K562 (cell line): ENCODE measurements around the gene PIK3R1. TPM values are rescaled to one million over a fixed set of nuclear protein-coding genes. Genes with fewer than 3 reads are reported as not detected.
A peak's percentile ranks its signal among the peaks of the same experiment; 100 is the strongest.

Experiments
- ATAC-seq: fragments of 200-7000 bp; cut with Tn5 transposase; 3 replicates; pipeline ENCODE4 v1.9.1; 2020; ENCODE audit warnings: moderate library complexity
- BruUV-seq: library from RNA; stranded (reverse); fragments of 400-500 nt; replicated peaks from 2 replicates; lab custom pipeline; 2021; lab: Mats Ljungman, UMichigan
- CTCF ChIA-PET: fragments of 300-600 bp; formaldehyde crosslinking; extraction: SDS; loops from one replicate; lab custom pipeline; 2021; ENCODE audit warnings: low intra/inter-chr PET ratio; lab: Yijun Ruan, JAX
- POLR2A ChIA-PET: fragments of 300-600, 350-650 bp; sonication (Branson Sonifier 250); formaldehyde crosslinking; extraction: SDS; loops from one replicate; lab custom pipeline; 2021; ENCODE audit warnings: antibody characterized with exemption, inconsistent platforms; lab: Yijun Ruan, JAX
- DNase-seq, 4 experiments: peaks; one replicate each; pipeline versions ENCODE4 v3.0.0 to v3.0.0-alpha.2; 2011 to 2018; ENCODE audit warnings: low spot score in 3 of 4, mixed read lengths in 3 of 4; ENCODE audit errors: extremely low read depth in 1 of 4
- FAIRE-seq: peaks from 2 replicates; lab custom pipeline; 2011; peaks lifted over from hg19 to GRCh38; lab: Jason Lieb, UNC
- H2AFZ ChIP-seq: 2 replicates; pipeline ENCODE4 v1.6.0; 2011; ENCODE audit warnings: low read depth, low read length, control low read depth, inconsistent platforms
- H3K27ac ChIP-seq: fragments of 200-600 bp; 3 replicates; pipeline ENCODE4 v1.8.0; 2011; ENCODE audit warnings: low read depth, mild to moderate bottlenecking, control low read depth, inconsistent platforms, low read length, moderate library complexity, mixed read lengths; ENCODE audit errors: extremely low read depth
- H3K27me3 ChIP-seq, 2 experiments: fragments of 300-600 bp in 1 of 2; 2 replicates in 1 of 2; 3 replicates in 1 of 2; pipeline versions ENCODE4 v1.6.0 to v1.8.0; 2011; ENCODE audit warnings: inconsistent platforms in 2 of 2, low read length in 2 of 2, mild to moderate bottlenecking in 1 of 2, mixed read lengths in 1 of 2, moderate library complexity in 1 of 2; ENCODE audit not compliant: control insufficient read depth in 2 of 2, insufficient read depth in 2 of 2
- H3K36me3 ChIP-seq: fragments of 300-600 bp; 3 replicates; pipeline ENCODE4 v1.8.0; 2011; ENCODE audit warnings: mild to moderate bottlenecking, low read length, inconsistent platforms; ENCODE audit not compliant: control insufficient read depth, insufficient read depth
- H3K4me1 ChIP-seq, 2 experiments: fragments of 200-600 bp in 1 of 2; replicated peaks in 1 of 2; 2 replicates in 1 of 2; 3 replicates in 1 of 2; pipeline versions ENCODE4 v1.5.1 to v1.8.0; 2011; ENCODE audit warnings: inconsistent platforms in 2 of 2, low read length in 2 of 2, mild to moderate bottlenecking in 1 of 2, mixed read lengths in 1 of 2, moderate library complexity in 1 of 2; ENCODE audit not compliant: control insufficient read depth in 2 of 2, insufficient read depth in 2 of 2
- H3K4me2 ChIP-seq: 2 replicates; pipeline ENCODE4 v1.6.1; 2011; ENCODE audit warnings: low read length, control low read depth, inconsistent platforms, mixed read lengths; ENCODE audit not compliant: insufficient read depth
- H3K4me3 ChIP-seq: fragments of 200-600 bp; sonication (generic), shearing (Covaris generic); 2 replicates; pipeline ENCODE4 v1.5.1; 2016; ENCODE audit warnings: control low read depth, inconsistent platforms
- H3K79me2 ChIP-seq: fragments of 200-600 bp; 3 replicates; pipeline ENCODE4 v1.8.0; 2011; ENCODE audit warnings: low read length, inconsistent platforms; ENCODE audit not compliant: control insufficient read depth, insufficient read depth
- H3K9ac ChIP-seq, 2 experiments: 2 replicates each; pipeline versions ENCODE4 v1.6.0 to v1.6.1; 2011; ENCODE audit warnings: low read depth in 2 of 2, low read length in 2 of 2, control low read depth in 1 of 2, inconsistent platforms in 1 of 2, mild to moderate bottlenecking in 1 of 2, mixed read lengths in 1 of 2; ENCODE audit not compliant: insufficient read depth in 1 of 2
- H3K9me1 ChIP-seq: one replicate; pipeline ENCODE4 v1.6.0; 2011; ENCODE audit warnings: inconsistent platforms, mild to moderate bottlenecking, low read length, moderate library complexity; ENCODE audit not compliant: control insufficient read depth, insufficient read depth
- H3K9me3 ChIP-seq: replicated peaks from 2 replicates; pipeline ENCODE4 v1.5.1; 2011; ENCODE audit warnings: low read depth, low read length, inconsistent platforms; ENCODE audit not compliant: control insufficient read depth, insufficient read depth
- H4K20me1 ChIP-seq: replicated peaks from 2 replicates; pipeline ENCODE4 v1.6.1; 2011; ENCODE audit warnings: low read length, inconsistent platforms, mixed read lengths; ENCODE audit not compliant: control insufficient read depth, insufficient read depth
- CBFA2T2 ChIP-seq: fragments of 450-650 bp; conservative IDR thresholded peaks from 2 replicates; pipeline ENCODE4 v1.6.1; 2017; ENCODE audit warnings: mild to moderate bottlenecking
- HIVEP1 ChIP-seq: fragments of 250-450 bp; sonication (Bioruptor Pico); IDR thresholded peaks from 2 replicates; pipeline ENCODE4 v1.4.0; 2020; ENCODE audit warnings: mild to moderate bottlenecking
- JUN ChIP-seq, 2 experiments: sonication (generic) in 1 of 2; formaldehyde crosslinking in 1 of 2; IDR thresholded peaks; 2 replicates each; pipeline versions ENCODE4 v1.6.1 to v1.8.0; 2012 to 2022; ENCODE audit warnings: borderline replicate concordance in 2 of 2, mild to moderate bottlenecking in 2 of 2, improper control_type of control experiment in 1 of 2, low read depth in 1 of 2, low read length in 1 of 2, missing genetic modification reagents in 1 of 2
- KDM5B ChIP-seq: fragments of 200-600 bp; sonication (generic); IDR thresholded peaks from 2 replicates; pipeline ENCODE4 v1.6.1; 2012; ENCODE audit warnings: low read depth, mild to moderate bottlenecking, moderate library complexity, low read length, control low read depth, inconsistent platforms; ENCODE audit not compliant: insufficient replicate concordance
- SAFB ChIP-seq: fragments of 200-400 bp; formaldehyde crosslinking; IDR thresholded peaks from 2 replicates; pipeline ENCODE4 v1.6.1; 2017; ENCODE audit warnings: low read depth, low read length, borderline replicate concordance
- SNIP1 ChIP-seq: fragments of 450-650 bp; IDR thresholded peaks from 2 replicates; pipeline ENCODE4 v1.7.1; 2017; ENCODE audit warnings: low read depth, mild to moderate bottlenecking
- XRCC5 ChIP-seq: fragments of 200-400 bp; formaldehyde crosslinking; IDR thresholded peaks from 2 replicates; pipeline ENCODE4 v1.6.1; 2017; ENCODE audit warnings: low read depth, mild to moderate bottlenecking, low read length
- ZBTB1 ChIP-seq: sonication (generic); formaldehyde crosslinking; IDR thresholded peaks from 2 replicates; pipeline ENCODE4 v1.8.1; 2023; ENCODE audit warnings: missing genetic modification reagents, low read depth, mild to moderate bottlenecking, borderline replicate concordance
- ZFP30 ChIP-seq: fragments of 250-450 bp; sonication (Bioruptor Pico); IDR thresholded peaks from 2 replicates; pipeline ENCODE4 v1.8.0; 2022; ENCODE audit warnings: moderate library complexity, mild to moderate bottlenecking, inconsistent platforms, borderline replicate concordance
- ZNF263 ChIP-seq: sonication (generic); formaldehyde crosslinking; IDR thresholded peaks from 2 replicates; pipeline ENCODE4 v1.8.0; 2022; ENCODE audit warnings: mild to moderate bottlenecking, missing genetic modification reagents, borderline replicate concordance
- ZNF77 ChIP-seq: fragments of 250-450 bp; sonication (Bioruptor Pico); IDR thresholded peaks from 2 replicates; pipeline ENCODE4 v1.5.0; 2020
- WGBS: fragments of 100-300 bp; shearing (Covaris generic); methylation state at CpG from one replicate; pipeline ENCODE4 v1.1.6; 2016; ENCODE audit warnings: low coverage, mixed read lengths; ENCODE audit not compliant: insufficient coverage; ENCODE audit errors: missing lambda C conversion rate; 5-methylcytosine and 5-hydroxymethylcytosine counted together
- in situ Hi-C: fragments of 300-500 bp; cut with MboI; formaldehyde crosslinking; loops from 4 replicates; pipeline ENCODE4 v1.15.0; 2018; ENCODE audit warnings: inconsistent platforms, mixed read lengths
- intact Hi-C: fragments of 100-400 bp; cut with micrococcal nuclease; formaldehyde crosslinking; loops from 2 replicates; pipeline ENCODE4 v1.14.2; 2022
- polyA plus RNA-seq, 8 experiments: library from polyadenylated mRNA; depleted of rRNA in 4 of 8; stranded (reverse) in 5 of 8; unstranded in 3 of 8; fragments of >200 nt; fragmentation: Nextera tagmentation in 2 of 8; fragmentation: Illumina TruSeq in 1 of 8; extraction: Ambion mirVana in 2 of 8; extraction: Trizol in 1 of 8; gene quantifications; 2 replicates each; pipeline versions ENCODE4 v1.2.1 to v1.2.3, GENCODE V29; 2011 to 2014; ENCODE audit warnings: inconsistent platforms in 1 of 8, missing spikeins in 1 of 8
- total RNA-seq, 7 experiments: library from RNA; depleted of rRNA in 6 of 7; stranded (reverse); fragments of >200 nt in 6 of 7; fragmentation: Illumina TruSeq in 2 of 7; extraction: Trizol in 2 of 7; gene quantifications; 2 replicates each; pipeline versions ENCODE4 v1.2.1 to v1.2.3, GENCODE V29; 2011 to 2021; ENCODE audit warnings: low replicate concordance in 1 of 7
- TF ChIP-seq, protein P1 (sequence below), 2 experiments: fragments of 450-650 bp in 1 of 2; IDR thresholded peaks; 2 replicates each; pipeline ENCODE4 v1.6.1; 2011 to 2017; ENCODE audit warnings: low read depth in 2 of 2, antibody characterized with exemption in 1 of 2, borderline replicate concordance in 1 of 2, low read length in 1 of 2, mild to moderate bottlenecking in 1 of 2, mixed read lengths in 1 of 2; ENCODE audit not compliant: control insufficient read depth in 1 of 2
- TF ChIP-seq, protein P2 (sequence below): fragments of 450-650 bp; formaldehyde crosslinking; IDR thresholded peaks from 2 replicates; pipeline ENCODE4 v1.4.0; 2020; ENCODE audit warnings: mild to moderate bottlenecking, moderate library complexity

Gene PIK3R1
- total and polyA plus RNA-seq, 9 of the 15 experiments (the other 6 are each of a cell fraction or from before 2014, with no cell fraction given) = 1.1 to 9.7 (median 4.8) TPM

DNA sequence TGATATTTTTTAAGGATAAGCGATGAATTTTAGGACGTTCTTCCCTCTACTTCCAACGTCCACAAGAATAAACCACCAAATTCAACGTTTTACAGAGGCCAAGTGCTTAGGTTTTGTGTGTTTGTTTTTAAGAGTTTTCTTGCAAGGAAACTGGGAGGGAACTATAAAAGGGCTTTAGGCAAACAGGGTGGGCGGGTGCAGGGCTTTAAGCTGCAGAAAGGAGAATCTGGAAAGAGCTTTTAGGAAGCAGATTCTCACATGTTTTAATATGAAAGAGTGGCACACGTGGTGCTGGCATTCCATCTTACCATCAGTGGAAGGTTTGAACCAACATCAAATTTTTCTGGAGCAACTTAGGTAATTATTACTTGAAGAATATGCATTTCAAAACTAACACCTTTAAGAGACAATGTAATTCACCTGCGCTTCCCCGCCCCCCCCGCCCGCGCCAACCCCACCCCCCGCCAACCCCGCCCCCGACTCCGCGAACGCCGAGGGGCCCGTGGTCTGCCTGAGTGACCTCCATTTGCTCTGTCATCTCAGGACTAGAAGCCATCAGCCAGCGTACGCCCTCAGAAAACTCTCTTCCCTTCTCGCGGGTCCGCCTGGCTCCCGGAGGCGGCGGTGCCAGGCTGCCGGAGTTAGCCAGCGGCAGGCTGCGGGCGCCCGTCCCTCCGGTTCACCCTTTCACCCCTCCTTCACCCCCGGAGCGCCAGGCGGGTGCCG, 911 bp upstream of the PIK3R1 start (continued):
- TF ChIP-seq, protein P1, sequence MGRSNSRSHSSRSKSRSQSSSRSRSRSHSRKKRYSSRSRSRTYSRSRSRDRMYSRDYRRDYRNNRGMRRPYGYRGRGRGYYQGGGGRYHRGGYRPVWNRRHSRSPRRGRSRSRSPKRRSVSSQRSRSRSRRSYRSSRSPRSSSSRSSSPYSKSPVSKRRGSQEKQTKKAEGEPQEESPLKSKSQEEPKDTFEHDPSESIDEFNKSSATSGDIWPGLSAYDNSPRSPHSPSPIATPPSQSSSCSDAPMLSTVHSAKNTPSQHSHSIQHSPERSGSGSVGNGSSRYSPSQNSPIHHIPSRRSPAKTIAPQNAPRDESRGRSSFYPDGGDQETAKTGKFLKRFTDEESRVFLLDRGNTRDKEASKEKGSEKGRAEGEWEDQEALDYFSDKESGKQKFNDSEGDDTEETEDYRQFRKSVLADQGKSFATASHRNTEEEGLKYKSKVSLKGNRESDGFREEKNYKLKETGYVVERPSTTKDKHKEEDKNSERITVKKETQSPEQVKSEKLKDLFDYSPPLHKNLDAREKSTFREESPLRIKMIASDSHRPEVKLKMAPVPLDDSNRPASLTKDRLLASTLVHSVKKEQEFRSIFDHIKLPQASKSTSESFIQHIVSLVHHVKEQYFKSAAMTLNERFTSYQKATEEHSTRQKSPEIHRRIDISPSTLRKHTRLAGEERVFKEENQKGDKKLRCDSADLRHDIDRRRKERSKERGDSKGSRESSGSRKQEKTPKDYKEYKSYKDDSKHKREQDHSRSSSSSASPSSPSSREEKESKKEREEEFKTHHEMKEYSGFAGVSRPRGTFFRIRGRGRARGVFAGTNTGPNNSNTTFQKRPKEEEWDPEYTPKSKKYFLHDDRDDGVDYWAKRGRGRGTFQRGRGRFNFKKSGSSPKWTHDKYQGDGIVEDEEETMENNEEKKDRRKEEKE (IDR thresholded peaks at IDR 0.05; ENCODE audit: borderline replicate concordance in 1 of 2, control insufficient read depth in 1 of 2, low read depth in 2 of 2, low read length in 1 of 2) = no peak
- TF ChIP-seq SAFB = 0 out of 2 replicates have a peak, but pooled peaks have one; percentile 30
- no peak for TF ChIP-seq ZBTB1 (CRISPR knock-in tag)

DNA sequence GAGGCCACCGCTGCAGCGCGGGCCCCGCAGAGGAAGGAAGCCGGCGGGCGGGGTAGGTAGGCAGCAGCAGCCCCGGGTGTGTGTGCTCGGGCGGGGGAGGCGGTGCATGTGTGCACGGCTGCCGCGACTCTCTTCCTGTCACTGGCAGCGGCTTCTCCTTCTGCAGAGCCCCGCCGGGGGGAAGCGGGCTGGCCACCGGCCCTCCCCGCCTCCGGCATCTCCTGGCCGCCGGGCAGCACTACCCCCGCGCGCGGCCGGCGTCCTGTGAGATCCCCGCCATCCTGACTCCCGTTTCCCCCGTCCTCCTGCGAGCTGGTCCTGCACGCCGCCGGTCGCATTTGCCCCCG, 315 bp downstream of the PIK3R1 start:
- peak overlapping the region; percentile 75 to 92; a peak in 3 of 4 replicates for H3K9ac ChIP-seq
- H3K4me3 ChIP-seq = peak overlapping the region; percentile 83
- ChIA-PET CTCF (no interaction called here), POLR2A (interaction anchor here (0.6 to 2.3 kb wide), 8 partner anchors 8 to 162 kb away, joined by 3 to 9 read pairs (median 3); no protein-coding TSS in a partner anchor)
- peaks cover 16% of the 10 kb centered on the region for H3K79me2 ChIP-seq
- no peaks in the 10 kb centered on the region; a peak in 1 of 5 replicates for H3K27me3 ChIP-seq
- peaks cover 9 to 16% of the 10 kb centered on the region in 2 experiments; a peak in 3 of 5 replicates for H3K4me1 ChIP-seq
- BruUV-seq = no TSS peak
- H3K4me2 ChIP-seq = peak overlapping the region; percentile 84
- no peaks in the 10 kb centered on the region for H3K9me1 ChIP-seq
- intact Hi-C loops = no loop called here
- H3K36me3 ChIP-seq = no peaks in the 10 kb centered on the region
- DNase-seq (peak in 3 of 4 experiments; percentile 62 to 70 (median 67)), FAIRE-seq (no peak), ATAC-seq (peak; percentile 75)
- peak overlapping the region; percentile 54 for H3K27ac ChIP-seq
- in situ Hi-C loops = no loop called here
- H3K9me3 ChIP-seq = 0 out of 2 replicates have a peak, but pooled peaks cover 2% of the 10 kb centered on the region
- WGBS = 0% methylated on average over 18 of the region's 38 CpGs
- no peaks in the 10 kb centered on the region for H4K20me1 ChIP-seq
- H2AFZ ChIP-seq = peak overlapping the region; percentile 95
- TF ChIP-seq ZNF77 (no peak), JUN (IDR thresholded peaks at IDR 0.05; ENCODE audit: borderline replicate concordance, low read depth, low read length) (no peak), JUN (CRISPR knock-in tag; IDR thresholded peaks at IDR 0.05; ENCODE audit: borderline replicate concordance) (no peak), KDM5B (peak; percentile 31), SNIP1 (no peak), CBFA2T2 (no peak), HIVEP1 (CRISPR knock-in tag) (no peak), XRCC5 (no peak), ZNF263 (no peak; the same call in 1 of the 2 replicates), ZFP30 (CRISPR knock-in tag) (no peak)
- TF ChIP-seq, protein P2, sequence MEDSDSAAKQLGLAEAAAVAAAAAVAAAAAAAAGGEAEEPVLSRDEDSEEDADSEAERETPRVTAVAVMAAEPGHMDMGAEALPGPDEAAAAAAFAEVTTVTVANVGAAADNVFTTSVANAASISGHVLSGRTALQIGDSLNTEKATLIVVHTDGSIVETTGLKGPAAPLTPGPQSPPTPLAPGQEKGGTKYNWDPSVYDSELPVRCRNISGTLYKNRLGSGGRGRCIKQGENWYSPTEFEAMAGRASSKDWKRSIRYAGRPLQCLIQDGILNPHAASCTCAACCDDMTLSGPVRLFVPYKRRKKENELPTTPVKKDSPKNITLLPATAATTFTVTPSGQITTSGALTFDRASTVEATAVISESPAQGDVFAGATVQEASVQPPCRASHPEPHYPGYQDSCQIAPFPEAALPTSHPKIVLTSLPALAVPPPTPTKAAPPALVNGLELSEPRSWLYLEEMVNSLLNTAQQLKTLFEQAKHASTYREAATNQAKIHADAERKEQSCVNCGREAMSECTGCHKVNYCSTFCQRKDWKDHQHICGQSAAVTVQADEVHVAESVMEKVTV (CRISPR knock-in tag) = no peak
